ENCODE data around the gene ZNF638.

ZNF638 gene

DNA sequence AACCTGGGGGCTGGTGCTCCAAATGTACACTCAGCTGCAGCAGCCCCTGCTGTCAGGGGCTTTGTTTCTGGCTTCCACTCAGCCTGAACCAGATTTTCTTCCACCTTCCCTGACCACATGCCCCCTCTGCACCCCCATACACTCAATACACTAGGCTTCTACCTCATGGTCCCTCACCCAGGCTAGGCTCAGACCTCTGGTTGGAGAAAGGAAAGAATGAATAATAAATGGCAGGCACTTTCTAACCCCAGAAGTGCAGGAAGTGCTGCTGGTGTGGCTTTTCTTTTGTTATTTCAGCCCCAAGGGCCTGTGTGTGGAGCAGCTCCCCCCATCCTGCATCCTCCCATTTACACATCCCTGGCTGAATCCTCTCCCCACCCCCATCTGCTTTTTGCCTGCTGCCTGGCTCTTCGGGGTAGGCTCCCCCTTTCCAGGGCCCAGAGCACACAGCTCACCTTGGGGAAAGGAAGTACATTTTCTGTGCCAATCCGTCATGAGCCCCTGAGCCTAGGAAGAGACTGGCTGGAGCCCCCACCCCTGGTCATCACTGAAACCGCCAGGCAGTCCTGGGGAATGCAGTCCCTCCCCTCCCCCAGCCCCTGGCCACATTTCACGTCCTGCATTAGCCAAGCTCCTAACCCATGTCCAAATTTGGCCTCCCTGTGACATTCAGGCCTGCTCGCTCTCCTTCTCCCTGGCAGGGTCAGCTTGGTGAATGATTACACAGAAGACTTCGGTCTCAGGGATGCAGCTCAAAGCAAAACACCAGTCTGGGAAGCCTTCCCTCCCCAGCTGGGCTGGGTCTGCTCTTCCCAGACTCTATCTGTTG is 124.4 kb downstream of the ZNF638 start:
- ChIA-PET POLR2A (no interaction called here), CTCF (interaction anchor here (1.2 to 22.6 kb wide), 6 partner anchors 6 to 156 kb away, joined by 3 to 456 read pairs (median 22); no protein-coding TSS in a partner anchor)
- no peak overlapping the region for H3K4me3 ChIP-seq (ENCODE audit: low read depth, low read length)
- DNase-seq (ENCODE audit: low read depth, low spot score): no peak
- TF ChIP-seq CTCF (IDR thresholded peaks at IDR 0.05; ENCODE audit: insufficient read depth, low read length, missing control alignments): no peak

- CTCF ChIA-PET: interaction anchor here (0.8 to 22.6 kb wide), 4 partner anchors 9 to 53 kb away, joined by 3 to 456 read pairs (median 22); no protein-coding TSS in a partner anchor
- no peak overlapping the region for H3K4me3 ChIP-seq (ENCODE audit: low read depth, low read length)
- TF ChIP-seq CTCF (IDR thresholded peaks at IDR 0.05; ENCODE audit: insufficient read depth, low read length, missing control alignments): no peak
- DNase-seq (ENCODE audit: low read depth, low spot score): no peak
- POLR2A ChIA-PET: no interaction called here
Observed at GRCh38 chr2:71456617-71457016, 125.0 kb downstream of the ZNF638 start.

- ChIA-PET POLR2A (no interaction called here), CTCF (interaction anchor here (0.8 to 22.6 kb wide), 4 partner anchors 8 to 52 kb away, joined by 3 to 456 read pairs (median 22); no protein-coding TSS in a partner anchor)
- no peak overlapping the region for H3K4me3 ChIP-seq (ENCODE audit: low read depth, low read length)
- no peak for TF ChIP-seq CTCF (IDR thresholded peaks at IDR 0.05; ENCODE audit: insufficient read depth, low read length, missing control alignments)
- no peak for DNase-seq (ENCODE audit: low read depth, low spot score)
Observed at GRCh38 chr2:71457123-71457915, 125.7 kb downstream of the ZNF638 start.

DNA sequence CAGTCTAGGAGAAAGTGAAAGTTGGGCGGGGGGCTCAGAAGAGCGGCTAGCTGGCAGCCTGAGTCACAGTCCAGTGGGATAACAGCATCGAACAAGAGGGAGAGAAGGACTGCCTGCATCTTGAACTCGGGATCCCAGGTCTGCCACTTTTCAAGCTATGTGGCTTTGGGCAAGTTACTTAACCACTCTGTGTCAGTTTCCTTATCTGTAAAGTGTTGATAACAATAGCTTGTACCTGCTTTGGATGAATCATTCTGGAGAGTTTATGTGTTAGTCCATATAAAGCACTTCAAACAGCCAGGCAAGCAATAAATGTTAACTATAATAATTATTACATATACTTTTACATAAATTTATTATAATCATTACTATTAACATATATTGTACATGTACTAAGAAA is 126.3 kb downstream of the ZNF638 start:
- DNase-seq (ENCODE audit: low read depth, low spot score): no peak
- no peak overlapping the region for H3K4me3 ChIP-seq (ENCODE audit: low read depth, low read length)
- POLR2A ChIA-PET: no interaction called here
- TF ChIP-seq CTCF (IDR thresholded peaks at IDR 0.05; ENCODE audit: insufficient read depth, low read length, missing control alignments): no peak
- CTCF ChIA-PET: interaction anchor here (5.9 to 22.6 kb wide), 2 partner anchors 11 to 51 kb away, joined by 39 to 456 read pairs; no protein-coding TSS in a partner anchor

DNA sequence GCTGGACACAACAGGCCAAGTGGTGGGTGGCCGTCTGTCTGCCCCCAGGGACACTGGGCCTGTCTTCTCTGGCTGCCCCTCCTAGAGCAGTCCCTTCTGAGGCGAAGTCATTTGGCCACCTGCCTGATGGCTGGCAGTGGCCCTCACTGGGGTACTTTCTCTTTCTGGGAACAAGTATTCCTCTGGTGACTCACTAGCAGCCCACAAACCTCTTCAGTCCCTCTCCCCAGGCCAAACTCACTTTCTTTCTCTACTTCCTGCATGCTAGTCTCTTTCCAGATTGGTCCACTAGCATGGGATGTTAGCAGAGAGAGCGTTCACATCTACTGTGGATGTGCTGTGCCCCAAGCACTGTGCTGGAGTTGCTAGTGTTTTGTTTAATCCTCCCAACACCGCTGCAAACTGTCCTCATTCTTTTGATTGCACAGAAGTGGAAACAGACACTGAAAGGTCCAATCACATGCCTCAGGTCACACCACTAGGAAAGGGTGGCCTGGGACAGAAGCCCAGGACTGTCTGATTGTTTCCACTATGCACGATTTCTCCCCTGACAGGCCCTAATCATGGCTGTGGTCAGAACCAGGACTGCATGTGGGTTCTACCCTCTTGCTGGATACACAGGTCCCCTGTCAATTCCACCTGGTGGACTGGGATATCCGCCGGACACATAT is 127.0 kb downstream of the ZNF638 start:
- CTCF ChIA-PET: interaction anchor here (5.9 to 22.6 kb wide), 3 partner anchors 8 to 51 kb away, joined by 39 to 456 read pairs (median 106); partner anchors contain the start of gene DYSF
- H3K4me3 ChIP-seq (ENCODE audit: low read depth, low read length): no peak overlapping the region
- no peak for TF ChIP-seq CTCF (IDR thresholded peaks at IDR 0.05; ENCODE audit: insufficient read depth, low read length, missing control alignments)
- DNase-seq (ENCODE audit: low read depth, low spot score): no peak
- POLR2A ChIA-PET: no interaction called here

Data from AG04449 (cell line).